Gastroesophageal sphincter (tissue), 4 donors: Measurements from ENCODE around the gene BLOC1S5. TPM values are rescaled to one million over a fixed set of nuclear protein-coding genes. Genes with fewer than 3 reads are reported as not detected.
"Not testable (repeated sequence)": the region's sequence is repeated elsewhere in the genome, so short reads cannot be mapped to it uniquely, and the experiment has no call there.

Source experiments
- ATAC-seq: fragments of 150-250 bp; one replicate; pipeline ENCODE4 v1.9.1; 2016; ENCODE audit warnings: mild to moderate bottlenecking, moderate library complexity
- H3K27ac ChIP-seq, 4 donors: fragments of 200-600 bp; sonication (generic) in 3 of 4; 1 replicate in 3 of 4; 2 replicates in 1 of 4; pipeline ENCODE4 v1.5.1; 2016 to 2019
- H3K27me3 ChIP-seq: fragments of 200-600 bp; sonication (generic); one replicate; pipeline ENCODE4 v1.5.1; 2019
- H3K36me3 ChIP-seq, 2 donors: fragments of 200-600 bp; sonication (generic); one replicate each; pipeline ENCODE4 v1.5.1; 2019; ENCODE audit warnings: control low read depth in 1 of 2
- H3K4me1 ChIP-seq, 3 donors: fragments of 200-600 bp; sonication (generic); 1 replicate in 2 of 3; 2 replicates in 1 of 3; pipeline ENCODE4 v1.5.1; 2016 to 2019; ENCODE audit warnings: control low read depth in 2 of 3
- H3K4me3 ChIP-seq, 2 donors: fragments of 200-600 bp; sonication (generic); one replicate each; pipeline ENCODE4 v1.5.1; 2019; ENCODE audit warnings: mild to moderate bottlenecking in 1 of 2, moderate library complexity in 1 of 2
- H3K9me3 ChIP-seq, 3 donors: fragments of 200-600 bp; sonication (generic); one replicate each; pipeline ENCODE4 v1.5.1; 2017 to 2019; ENCODE audit warnings: control low read depth in 2 of 3
- CTCF ChIP-seq, 4 experiments: fragments of 200-600 bp in 2 of 4; fragments of 450-650 bp in 2 of 4; sonication (generic) in 1 of 4; IDR thresholded peaks; one replicate each; pipeline ENCODE4 v1.5.1; 2017 to 2019; ENCODE audit warnings: antibody characterized with exemption in 4 of 4, mild to moderate bottlenecking in 2 of 4, moderate library complexity in 2 of 4
- EP300 ChIP-seq: sonication (generic); formaldehyde crosslinking; IDR thresholded peaks from one replicate; pipeline ENCODE4 v1.6.1; 2017; ENCODE audit warnings: antibody characterized with exemption, mild to moderate bottlenecking
- POLR2A ChIP-seq, 2 donors: fragments of 450-650 bp; IDR thresholded peaks; one replicate each; pipeline ENCODE4 v1.6.1; 2017; ENCODE audit warnings: antibody characterized with exemption in 2 of 2, mild to moderate bottlenecking in 2 of 2, moderate library complexity in 1 of 2
- POLR2AphosphoS5 ChIP-seq: sonication (generic); formaldehyde crosslinking; IDR thresholded peaks from one replicate; pipeline ENCODE4 v1.6.1; 2017; ENCODE audit warnings: antibody characterized with exemption
- WGBS, 2 donors: methylation state at CpG; one replicate each; pipeline ENCODE4 v1.1.5; 2018; ENCODE audit warnings: low coverage in 1 of 2; 5-methylcytosine and 5-hydroxymethylcytosine counted together
- total RNA-seq, 4 donors: library from RNA; depleted of rRNA; stranded (reverse); fragments of >200 nt; gene quantifications; one replicate each; pipeline ENCODE4 v1.1.0, GENCODE V29; 2016

Gene BLOC1S5
- total RNA-seq, 4 donors from 2014 or later = 10.9 to 15.7 (median 14.8) TPM

GRCh38 chr6:8041913-8042583 lies 22.1 kb downstream of the BLOC1S5 start:
- Histone ChIP-seq H3K27ac (no peak overlapping the region), H3K4me1 (no peaks in the 10 kb centered on the region), H3K36me3 (peaks cover 0 to 33% of the 10 kb centered on the region in 2 donors), H3K4me3 (no peak overlapping the region), H3K27me3 (no peaks in the 10 kb centered on the region), H3K9me3 (no peaks in the 10 kb centered on the region)
- TF ChIP-seq EP300 (no peak), POLR2AphosphoS5 (no peak), POLR2A (IDR thresholded peaks at IDR 0.05) (no peak), CTCF (IDR thresholded peaks at IDR 0.05) (no peak)
- ATAC-seq = peak; percentile 41
- WGBS, 2 donors = 64 to 90% methylated on average over 6 to 7 of the region's 9 CpGs

GRCh38 chr6:8034107-8034506 lies 30.1 kb downstream of the BLOC1S5 start:
- H3K36me3 ChIP-seq, ATAC-seq, H3K27ac ChIP-seq, H3K4me1 ChIP-seq, H3K9me3 ChIP-seq, H3K4me3 ChIP-seq, H3K27me3 ChIP-seq: not testable (repeated sequence)
- WGBS, 2 donors = 92 to 94% methylated on average over 2 to 3 of the region's 3 CpGs

GRCh38 chr6:8030920-8031319 lies 33.3 kb downstream of the BLOC1S5 start:
- WGBS, 2 donors = 95 to 100% methylated on average over 5 of the region's 5 CpGs
- no peak for ATAC-seq
- TF ChIP-seq CTCF (IDR thresholded peaks at IDR 0.05) = no peak
- TF ChIP-seq POLR2A (IDR thresholded peaks at IDR 0.05) = no peak
- no peak for TF ChIP-seq EP300

GRCh38 chr6:8029243-8029870 lies 34.8 kb downstream of the BLOC1S5 start:
- no peak for ATAC-seq
- WGBS, 2 donors = 23 to 34% methylated on average over 3 to 4 of the region's 6 CpGs
- TF ChIP-seq POLR2A (IDR thresholded peaks at IDR 0.05) (no peak), EP300 (no peak), POLR2AphosphoS5 (no peak), CTCF (IDR thresholded peaks at IDR 0.05) (no peak)

More at GRCh38 chr6:8030920-8031319, 33.3 kb downstream of the BLOC1S5 start:
- no peaks in the 10 kb centered on the region for H3K36me3 ChIP-seq
- no peaks in the 10 kb centered on the region for H3K27me3 ChIP-seq
- no peak overlapping the region for H3K27ac ChIP-seq
- peaks cover 0 to 20% (median 4%) of the 10 kb centered on the region in 3 donors for H3K4me1 ChIP-seq
- no peaks in the 10 kb centered on the region for H3K9me3 ChIP-seq
- no peak overlapping the region for H3K4me3 ChIP-seq

GRCh38 chr6:8027965-8028651 lies 36.1 kb downstream of the BLOC1S5 start:
- peaks cover 0 to 20% (median 4%) of the 10 kb centered on the region in 3 donors for H3K4me1 ChIP-seq
- TF ChIP-seq POLR2AphosphoS5 (no peak), CTCF (IDR thresholded peaks at IDR 0.05) (no peak), EP300 (no peak), POLR2A (IDR thresholded peaks at IDR 0.05) (no peak)
- 36 to 43% methylated on average over 2 of the region's 2 CpGs for WGBS, 2 donors
- H3K36me3 ChIP-seq = peaks cover 0 to 3% of the 10 kb centered on the region in 2 donors
- ATAC-seq = no peak
- H3K27ac ChIP-seq = peak overlapping the region in 3 of 4 donors; percentile 38 to 42 (median 41)
- no peak overlapping the region for H3K4me3 ChIP-seq
- H3K27me3 ChIP-seq = no peaks in the 10 kb centered on the region
- no peaks in the 10 kb centered on the region for H3K9me3 ChIP-seq

More at GRCh38 chr6:8029243-8029870, 34.8 kb downstream of the BLOC1S5 start:
- H3K4me1 ChIP-seq = peaks cover 0 to 20% (median 4%) of the 10 kb centered on the region in 3 donors
- no peaks in the 10 kb centered on the region for H3K9me3 ChIP-seq
- no peak overlapping the region for H3K27ac ChIP-seq
- H3K4me3 ChIP-seq = no peak overlapping the region
- no peaks in the 10 kb centered on the region for H3K27me3 ChIP-seq
- H3K36me3 ChIP-seq = peaks cover 0 to 3% of the 10 kb centered on the region in 2 donors
